ENCODE data around the gene FGD4. TPM values are rescaled to one million over a fixed set of nuclear protein-coding genes. Genes with fewer than 3 reads are reported as not detected.

Gene FGD4
- total RNA-seq, 4 donors from 2014 or later = 42.6 to 69.4 (median 47.3) TPM

DNA sequence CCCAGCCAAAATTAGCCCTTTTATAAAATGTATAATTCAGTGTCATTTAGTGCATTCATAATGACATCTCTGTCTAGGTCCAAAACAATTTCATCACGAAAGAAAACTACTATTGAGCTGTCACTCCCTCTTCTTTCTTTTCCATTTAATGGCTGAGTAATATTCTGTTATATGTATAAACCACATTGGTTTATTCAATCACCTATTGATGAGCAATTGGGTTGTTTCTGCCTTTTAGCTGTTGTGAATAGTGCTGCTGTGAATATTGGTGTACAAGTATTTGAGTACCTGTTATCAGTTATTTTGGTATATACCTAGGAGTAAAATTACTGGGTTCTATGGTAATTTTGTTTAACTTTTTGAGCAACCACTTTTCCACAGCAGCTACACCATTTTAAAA is 287.0 kb downstream of the FGD4 start:
- DNase-seq (ENCODE audit: low spot score in 2 of 2) = no peak
- Histone ChIP-seq H3K27ac (no peak overlapping the region), H3K36me3 (peaks cover 3% of the 10 kb centered on the region), H3K4me1 (peaks cover 4% of the 10 kb centered on the region), H3K4me3 (no peak overlapping the region), H3K9me3 (no peaks in the 10 kb centered on the region), H3K27me3 (no peaks in the 10 kb centered on the region)
- TF ChIP-seq POLR2A (IDR thresholded peaks at IDR 0.05) (no peak), EP300 (IDR thresholded peaks at IDR 0.05) (no peak), POLR2AphosphoS5 (IDR thresholded peaks at IDR 0.05) (no peak)
- 91% methylated on average over 1 of the region's 1 CpG for WGBS

DNA sequence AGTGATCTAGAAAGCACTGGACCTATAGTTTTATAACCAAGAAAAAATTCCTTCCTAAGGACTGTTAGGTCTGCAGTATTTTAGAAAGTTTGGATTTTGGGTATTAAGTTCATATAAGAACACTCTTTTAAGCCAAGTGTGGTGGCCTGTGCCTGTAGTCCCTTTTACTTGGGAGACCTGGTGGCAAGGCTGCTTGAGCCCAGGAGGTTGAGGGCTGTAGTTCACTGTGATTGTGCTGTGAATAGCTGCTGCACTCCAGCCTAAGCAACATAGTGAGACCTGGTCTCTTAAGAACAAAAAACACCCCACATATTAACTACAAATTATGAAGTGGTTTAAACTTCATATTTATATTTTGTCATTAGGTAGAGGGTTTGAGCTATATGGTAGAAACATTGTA is 289.4 kb downstream of the FGD4 start:
- Histone ChIP-seq H3K4me1 (no peaks in the 10 kb centered on the region), H3K36me3 (peaks cover 3% of the 10 kb centered on the region), H3K9me3 (no peaks in the 10 kb centered on the region), H3K4me3 (no peak overlapping the region), H3K27me3 (no peaks in the 10 kb centered on the region), H3K27ac (no peak overlapping the region)
- TF ChIP-seq EP300 (IDR thresholded peaks at IDR 0.05) = no peak
- TF ChIP-seq, protein P1, sequence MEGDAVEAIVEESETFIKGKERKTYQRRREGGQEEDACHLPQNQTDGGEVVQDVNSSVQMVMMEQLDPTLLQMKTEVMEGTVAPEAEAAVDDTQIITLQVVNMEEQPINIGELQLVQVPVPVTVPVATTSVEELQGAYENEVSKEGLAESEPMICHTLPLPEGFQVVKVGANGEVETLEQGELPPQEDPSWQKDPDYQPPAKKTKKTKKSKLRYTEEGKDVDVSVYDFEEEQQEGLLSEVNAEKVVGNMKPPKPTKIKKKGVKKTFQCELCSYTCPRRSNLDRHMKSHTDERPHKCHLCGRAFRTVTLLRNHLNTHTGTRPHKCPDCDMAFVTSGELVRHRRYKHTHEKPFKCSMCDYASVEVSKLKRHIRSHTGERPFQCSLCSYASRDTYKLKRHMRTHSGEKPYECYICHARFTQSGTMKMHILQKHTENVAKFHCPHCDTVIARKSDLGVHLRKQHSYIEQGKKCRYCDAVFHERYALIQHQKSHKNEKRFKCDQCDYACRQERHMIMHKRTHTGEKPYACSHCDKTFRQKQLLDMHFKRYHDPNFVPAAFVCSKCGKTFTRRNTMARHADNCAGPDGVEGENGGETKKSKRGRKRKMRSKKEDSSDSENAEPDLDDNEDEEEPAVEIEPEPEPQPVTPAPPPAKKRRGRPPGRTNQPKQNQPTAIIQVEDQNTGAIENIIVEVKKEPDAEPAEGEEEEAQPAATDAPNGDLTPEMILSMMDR (IDR thresholded peaks at IDR 0.05) = no peak
- TF ChIP-seq POLR2AphosphoS5 (IDR thresholded peaks at IDR 0.05) = no peak
- TF ChIP-seq POLR2A (IDR thresholded peaks at IDR 0.05) = no peak
- no peak for DNase-seq (ENCODE audit: low spot score in 2 of 2)

DNA sequence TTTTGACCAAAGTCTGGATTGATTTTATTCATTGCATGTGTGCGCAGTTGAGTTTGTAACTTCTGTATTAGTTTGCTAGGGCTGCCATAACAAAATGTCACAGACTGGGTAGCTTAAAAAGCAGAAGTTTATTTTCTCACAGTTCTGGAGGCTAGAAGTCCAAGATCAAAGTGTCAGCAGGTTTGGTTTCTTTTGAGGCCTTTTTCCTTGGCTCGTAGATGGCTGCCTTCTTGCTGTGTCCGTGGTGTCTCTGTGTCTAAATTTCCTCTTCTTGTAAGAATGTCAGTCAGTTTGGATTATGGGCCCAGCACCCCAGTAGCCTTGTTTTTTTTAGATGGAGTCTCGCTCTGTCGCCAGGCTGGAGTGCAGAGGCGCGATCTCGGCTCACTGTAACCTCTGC is 291.6 kb downstream of the FGD4 start:
- H3K27ac ChIP-seq = no peak overlapping the region
- TF ChIP-seq EP300 (IDR thresholded peaks at IDR 0.05) = no peak
- TF ChIP-seq POLR2AphosphoS5 (IDR thresholded peaks at IDR 0.05) = no peak
- no peak for TF ChIP-seq POLR2A (IDR thresholded peaks at IDR 0.05)
- TF ChIP-seq, protein P1 (IDR thresholded peaks at IDR 0.05) = no peak
- H3K4me1 ChIP-seq = no peaks in the 10 kb centered on the region
- no peaks in the 10 kb centered on the region for H3K27me3 ChIP-seq
- no peak overlapping the region for H3K4me3 ChIP-seq
- no peak for DNase-seq (ENCODE audit: low spot score in 2 of 2)
- WGBS = 98% methylated on average over 8 of the region's 8 CpGs
- H3K36me3 ChIP-seq = no peaks in the 10 kb centered on the region
- H3K9me3 ChIP-seq = no peaks in the 10 kb centered on the region

DNA sequence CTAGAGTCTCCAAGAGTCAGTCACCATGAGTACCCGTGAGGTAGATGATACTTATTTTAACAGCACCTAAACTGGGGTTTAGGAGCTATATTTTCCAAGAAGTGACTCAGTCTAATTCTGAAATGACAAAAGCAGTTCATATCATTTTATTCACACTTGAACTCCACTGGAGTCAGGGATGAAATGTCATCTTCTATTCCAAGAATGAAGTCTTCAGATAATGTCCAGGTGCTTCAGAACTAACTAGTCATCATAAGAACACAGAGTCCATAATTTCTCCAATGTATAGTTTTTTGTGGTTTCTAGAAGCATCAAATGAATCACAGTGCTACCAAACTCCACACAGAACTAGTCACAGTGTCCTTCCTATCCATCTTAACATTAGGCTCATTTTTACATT is 293.0 kb downstream of the FGD4 start:
- no peaks in the 10 kb centered on the region for H3K36me3 ChIP-seq
- no peak overlapping the region for H3K27ac ChIP-seq
- no peaks in the 10 kb centered on the region for H3K27me3 ChIP-seq
- no peak overlapping the region for H3K4me3 ChIP-seq
- 88% methylated on average over 1 of the region's 1 CpG for WGBS
- no peaks in the 10 kb centered on the region for H3K4me1 ChIP-seq
- TF ChIP-seq POLR2AphosphoS5 (IDR thresholded peaks at IDR 0.05) (no peak), EP300 (IDR thresholded peaks at IDR 0.05) (no peak), POLR2A (IDR thresholded peaks at IDR 0.05) (no peak)
- TF ChIP-seq, protein P1 (IDR thresholded peaks at IDR 0.05) = no peak
- H3K9me3 ChIP-seq = no peaks in the 10 kb centered on the region
- DNase-seq (ENCODE audit: low spot score in 2 of 2) = no peak

DNA sequence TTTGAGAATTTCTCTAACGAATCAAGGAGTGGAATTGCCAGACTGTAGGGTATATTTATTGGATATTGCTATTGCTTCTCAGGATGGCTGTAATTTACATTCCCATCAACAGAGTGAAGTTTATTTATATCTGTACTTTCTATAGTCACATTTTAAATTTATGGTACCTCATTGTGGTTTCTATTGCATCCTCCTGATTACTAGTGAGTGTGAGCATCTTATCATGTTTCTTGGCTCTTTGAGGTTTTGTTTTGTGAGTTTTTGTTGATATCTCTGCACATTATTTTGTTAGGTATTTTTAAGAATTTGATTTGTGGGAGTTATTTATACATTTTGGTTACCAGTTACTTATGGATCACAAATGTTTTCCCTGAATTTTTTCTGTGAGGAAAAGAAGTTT is 293.7 kb downstream of the FGD4 start:
- Histone ChIP-seq H3K4me3 (no peak overlapping the region), H3K27me3 (no peaks in the 10 kb centered on the region), H3K27ac (no peak overlapping the region), H3K4me1 (no peaks in the 10 kb centered on the region), H3K9me3 (no peaks in the 10 kb centered on the region), H3K36me3 (no peaks in the 10 kb centered on the region)
- DNase-seq (ENCODE audit: low spot score in 2 of 2) = no peak
- TF ChIP-seq POLR2A (IDR thresholded peaks at IDR 0.05) (no peak), POLR2AphosphoS5 (IDR thresholded peaks at IDR 0.05) (no peak), EP300 (IDR thresholded peaks at IDR 0.05) (no peak)
- TF ChIP-seq, protein P1 (IDR thresholded peaks at IDR 0.05) = no peak
- WGBS = 82% methylated on average over 1 of the region's 1 CpG
